Measurements from ENCODE around the gene DRD4. TPM values are rescaled to one million over a fixed set of nuclear protein-coding genes. Genes with fewer than 3 reads are reported as not detected.
"Not testable (repeated sequence)": the region's sequence is repeated elsewhere in the genome, so short reads cannot be mapped to it uniquely, and the experiment has no call there.

The DRD4 gene
- total RNA-seq, 1 donor from 2014 or later: 0.16 TPM

- ATAC-seq (no peak), DNase-seq (ENCODE audit: missing footprints) (no peak)
- intact Hi-C loops (cut with DNase I): no loop called here
Measured at GRCh38 chr11:657691-658126, 20.6 kb downstream of the DRD4 start.

- ATAC-seq (no peak), DNase-seq (ENCODE audit: missing footprints) (no peak)
- intact Hi-C loops (cut with DNase I): no loop called here
Measured at GRCh38 chr11:659532-660085, 22.5 kb downstream of the DRD4 start.

DNA sequence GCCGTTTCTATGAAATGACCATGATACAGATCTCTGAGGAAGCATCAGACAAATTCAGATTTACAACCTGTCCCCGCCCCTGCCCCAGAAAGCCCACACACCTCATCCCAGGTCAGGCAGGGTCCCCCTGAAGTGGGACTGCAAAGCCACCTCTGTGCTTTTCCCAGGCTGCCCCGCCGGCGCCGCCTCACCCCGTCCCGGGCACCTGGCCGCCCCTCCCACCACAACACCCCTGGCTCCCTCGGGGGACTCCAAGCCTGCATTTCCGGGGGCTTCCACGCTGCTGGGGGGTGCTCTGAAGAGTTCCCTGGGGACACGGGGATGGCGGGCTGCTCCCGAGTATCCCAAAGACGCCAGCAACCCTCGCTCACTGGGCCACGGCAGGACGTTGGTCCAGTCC lies 23.2 kb downstream of the DRD4 start:
- DNase-seq (ENCODE audit: missing footprints) (no peak), ATAC-seq (no peak)
- intact Hi-C loops (cut with DNase I): no loop called here

GRCh38 chr11:660681-661444 lies 23.8 kb downstream of the DRD4 start:
- no peak for DNase-seq (ENCODE audit: missing footprints)
- intact Hi-C loops (cut with DNase I): no loop called here
- ATAC-seq: no peak

GRCh38 chr11:662689-663274 lies 25.7 kb downstream of the DRD4 start:
- peak; percentile 79 for DNase-seq (ENCODE audit: missing footprints)
- intact Hi-C loops (cut with DNase I): loop anchor here (2.0 kb wide), 1 partner anchor 66 kb away; no protein-coding TSS in a partner anchor
- ATAC-seq: peak; percentile 60

DNA sequence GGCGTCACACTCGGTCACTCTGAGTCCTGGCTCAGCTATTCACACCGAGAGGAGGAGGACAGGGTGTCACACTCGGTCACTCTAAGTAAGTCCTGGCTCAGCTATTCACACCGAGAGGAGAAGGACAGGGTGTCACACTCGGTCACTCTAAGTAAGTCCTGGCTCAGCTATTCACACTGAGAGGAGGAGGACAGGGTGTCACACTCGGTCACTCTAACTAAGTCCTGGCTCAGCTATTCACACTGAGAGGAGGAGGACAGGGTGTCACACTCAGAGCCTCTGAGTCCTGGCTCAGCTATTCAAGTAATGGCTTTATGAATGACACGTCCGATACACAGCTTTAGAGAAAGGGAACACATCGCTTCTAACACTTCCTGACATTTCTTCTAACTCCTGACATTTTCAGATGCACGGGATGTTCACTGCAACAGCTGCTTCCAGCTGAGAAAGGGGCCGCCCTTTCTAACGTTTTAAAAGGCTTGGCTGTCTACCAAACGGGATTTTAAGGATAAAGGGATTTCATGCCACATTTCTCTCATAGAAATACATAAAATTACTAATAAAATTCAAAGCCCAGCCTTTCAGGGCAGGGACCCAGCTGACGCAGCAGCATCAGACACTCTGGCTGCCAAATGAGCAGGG lies 28.1 kb downstream of the DRD4 start:
- ATAC-seq: no peak
- no peak for DNase-seq (ENCODE audit: missing footprints)
- intact Hi-C loops (cut with DNase I): no loop called here

GRCh38 chr11:665704-666281 lies 28.7 kb downstream of the DRD4 start:
- ATAC-seq: peak; percentile 67
- no peak for DNase-seq (ENCODE audit: missing footprints)
- intact Hi-C loops (cut with DNase I): no loop called here

DNA sequence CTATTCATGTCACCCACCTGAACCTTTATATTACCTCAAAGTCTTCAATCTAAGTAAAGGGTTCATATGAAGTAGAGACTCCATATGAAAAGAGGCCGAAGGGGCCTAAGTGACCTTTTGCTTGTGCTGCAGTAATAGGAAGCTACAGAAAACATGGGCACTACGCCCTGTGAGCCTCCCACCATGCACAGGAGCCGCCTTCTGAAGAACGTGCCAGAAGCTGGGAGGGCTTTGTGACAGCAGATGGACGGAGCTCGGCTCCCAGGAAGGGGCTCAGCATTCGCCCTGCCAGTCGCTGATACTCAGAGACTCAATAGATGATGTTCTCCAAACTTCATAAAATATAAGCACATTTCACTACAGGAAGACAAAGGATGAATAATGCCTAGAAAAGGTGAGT lies 36.8 kb downstream of the DRD4 start:
- no peak for DNase-seq (ENCODE audit: missing footprints)
- intact Hi-C loops (cut with DNase I): no loop called here
- ATAC-seq: no peak

- ATAC-seq: peak; percentile 10
- intact Hi-C loops (cut with DNase I): no loop called here
- no peak for DNase-seq (ENCODE audit: missing footprints)
Measured at GRCh38 chr11:674406-674805, 37.3 kb downstream of the DRD4 start.

DNA sequence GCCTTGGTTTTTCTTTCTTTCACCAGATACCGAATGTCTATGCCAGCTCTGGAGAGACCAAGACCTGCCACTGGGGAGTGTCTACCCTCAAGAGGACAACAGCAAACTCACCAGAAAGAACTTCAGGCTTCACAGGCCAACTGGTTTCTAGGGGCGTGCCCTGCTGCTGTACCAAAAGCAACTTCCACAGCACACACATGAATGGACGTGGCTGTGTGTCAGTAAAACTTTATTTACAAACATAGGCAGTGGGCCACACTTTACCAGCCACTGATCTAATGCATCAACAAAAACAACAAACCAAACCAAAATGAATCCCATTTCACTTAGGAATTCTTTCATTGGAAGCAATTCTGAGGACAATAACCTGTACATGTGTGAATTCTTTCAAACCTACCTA lies 41.2 kb downstream of the DRD4 start:
- DNase-seq (ENCODE audit: missing footprints) (no peak), ATAC-seq (no peak)
- intact Hi-C loops (cut with DNase I): no loop called here

- intact Hi-C loops (cut with DNase I): no loop called here
- DNase-seq (ENCODE audit: missing footprints): no peak
- ATAC-seq: no peak
Measured at GRCh38 chr11:679271-680207, 42.5 kb downstream of the DRD4 start.

GRCh38 chr11:680476-680875 lies 43.4 kb downstream of the DRD4 start:
- intact Hi-C loops (cut with DNase I): no loop called here
- DNase-seq (ENCODE audit: missing footprints) (no peak), ATAC-seq (peak; percentile 83)

DNA sequence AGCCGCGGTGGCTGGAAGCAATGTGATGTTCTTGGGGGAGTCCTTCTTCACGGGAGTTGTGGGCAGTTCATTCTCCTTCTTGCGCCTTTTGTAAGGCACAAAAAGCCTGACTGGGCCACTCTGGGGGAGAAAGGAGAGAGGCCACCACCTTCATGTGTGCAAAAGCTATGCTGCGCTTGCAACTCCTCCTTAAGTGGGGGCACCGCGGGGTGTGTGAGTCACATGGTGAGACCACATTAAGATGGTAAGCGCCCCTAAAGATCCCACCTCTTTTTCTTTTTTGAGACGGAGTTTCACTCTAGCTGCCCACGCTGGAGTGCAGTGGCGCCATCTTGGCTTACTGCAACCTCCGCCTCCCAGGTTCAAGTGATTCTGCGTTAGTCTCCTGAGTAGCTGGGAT lies 43.9 kb downstream of the DRD4 start:
- DNase-seq (ENCODE audit: missing footprints) (no peak), ATAC-seq (no peak)
- intact Hi-C loops (cut with DNase I): no loop called here

DNA sequence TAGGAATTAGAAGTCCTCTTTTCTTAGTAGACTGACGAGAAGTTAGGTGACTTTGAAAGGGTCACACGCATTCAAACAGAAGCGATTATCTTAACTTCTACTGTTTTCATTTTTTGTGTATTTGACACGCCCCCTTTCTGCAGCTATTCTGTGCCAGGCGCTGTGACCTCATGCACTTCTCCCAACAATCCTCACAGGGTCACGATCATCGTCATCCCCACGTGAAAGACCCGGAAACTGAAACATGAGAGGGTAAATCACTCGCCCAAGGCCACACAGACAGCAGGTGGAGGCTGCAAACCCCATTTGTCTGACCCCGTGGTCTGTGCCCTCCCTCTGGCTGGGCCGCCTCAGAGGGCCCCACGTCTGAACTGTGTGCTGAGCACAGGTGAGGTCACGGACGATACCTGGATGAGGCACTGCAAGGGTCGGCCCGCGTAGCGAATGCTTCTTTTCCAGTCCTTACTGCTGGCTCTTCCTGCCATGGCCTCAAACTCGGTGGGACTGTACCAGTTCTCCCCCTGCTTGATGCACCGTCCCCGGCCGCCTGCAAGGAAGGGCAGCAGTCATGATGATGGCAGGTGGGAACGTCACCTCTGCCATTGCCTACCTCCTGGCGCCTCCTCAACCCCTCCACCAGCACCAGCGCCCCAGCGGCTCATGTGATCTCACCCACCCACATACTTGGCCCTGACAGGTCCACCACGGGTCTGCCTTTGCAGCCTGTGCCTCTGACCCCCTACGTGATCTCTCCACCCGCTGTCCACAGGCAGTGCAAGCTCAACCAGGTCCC lies 49.6 kb downstream of the DRD4 start:
- ATAC-seq: no peak
- intact Hi-C loops (cut with DNase I): no loop called here
- no peak for DNase-seq (ENCODE audit: missing footprints)

- DNase-seq (ENCODE audit: missing footprints) (no peak), ATAC-seq (no peak)
- intact Hi-C loops (cut with DNase I): no loop called here
Measured at GRCh38 chr11:687751-688150, 50.7 kb downstream of the DRD4 start.

- DNase-seq (ENCODE audit: missing footprints): no peak
- no peak for ATAC-seq
- intact Hi-C loops (cut with DNase I): no loop called here
Measured at GRCh38 chr11:688681-689080, 51.6 kb downstream of the DRD4 start.

DNA sequence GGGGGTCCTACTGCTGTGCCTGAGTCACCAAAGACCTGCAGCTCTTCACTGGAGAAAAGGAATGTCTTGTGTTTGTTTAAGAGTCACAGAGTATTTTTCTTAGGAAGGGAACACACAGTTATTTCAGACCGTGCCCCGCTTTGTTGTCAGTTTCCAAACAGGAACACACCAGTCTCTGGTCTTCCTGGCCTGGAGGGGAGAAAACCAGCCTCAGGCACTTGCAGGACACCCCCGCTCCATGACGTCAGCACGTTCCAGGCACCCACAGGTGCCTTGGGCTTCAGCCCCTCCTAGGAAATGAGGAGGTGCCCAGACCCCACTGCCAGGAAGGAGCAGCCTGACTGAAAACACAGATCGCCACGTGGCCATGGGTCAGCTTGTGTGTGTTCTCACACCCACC lies 52.6 kb downstream of the DRD4 start:
- DNase-seq (ENCODE audit: missing footprints) (no peak), ATAC-seq (no peak)
- intact Hi-C loops (cut with DNase I): loop anchor here (5.0 kb wide), 1 partner anchor 72 kb away; the partner anchor contains the start of gene IRF7

- ATAC-seq; DNase-seq (ENCODE audit: missing footprints): not testable (repeated sequence)
- intact Hi-C loops (cut with DNase I): loop anchor here (5.0 kb wide), 1 partner anchor 73 kb away; the partner anchor contains the start of gene IRF7
Measured at GRCh38 chr11:690244-690643, 53.2 kb downstream of the DRD4 start.

Measured in Right ventricle myocardium inferior (tissue), 1 donor.